Measurements from ENCODE around the gene RELN. TPM values are rescaled to one million over a fixed set of nuclear protein-coding genes. Genes with fewer than 3 reads are reported as not detected.
"Not testable (repeated sequence)": the region's sequence is repeated elsewhere in the genome, so short reads cannot be mapped to it uniquely, and the experiment has no call there.

RELN gene
- total and polyA plus RNA-seq, 2 donors (not counting 1 experiment from before 2014, with no cell fraction given): 0.33 to 31.8 TPM

DNA sequence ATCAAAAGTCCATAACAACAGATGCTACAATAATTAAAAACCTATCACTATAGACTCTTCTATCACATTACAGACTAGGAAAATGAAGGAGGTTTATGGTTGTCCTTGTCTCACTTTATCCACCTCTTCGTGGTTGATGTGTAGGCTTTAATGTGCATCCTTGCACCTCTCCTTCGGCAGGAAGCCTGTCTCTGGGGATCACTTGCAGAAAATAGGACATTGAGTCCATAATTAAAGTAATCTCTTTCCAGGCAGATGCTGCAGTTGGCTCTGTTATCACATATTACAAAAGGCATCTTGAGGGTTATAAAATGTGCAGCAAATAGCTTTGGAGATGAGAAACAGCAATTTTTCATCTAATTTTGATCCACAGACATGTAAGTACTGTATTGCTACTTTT is 168.4 kb downstream of the RELN start:
- no peak for DNase-seq (ENCODE audit: low read depth in 2 of 2)
- H3K4me3 ChIP-seq (replicated peaks in 1 of 4; ENCODE audit: control extremely low read depth in 1 of 4, insufficient read depth in 1 of 4, low read depth in 3 of 4, low read length in 4 of 4): no peak overlapping the region
- no peaks in the 10 kb centered on the region for H3K27me3 ChIP-seq (ENCODE audit: control insufficient read depth, insufficient read depth, low read length)
- no peak overlapping the region for H3K27ac ChIP-seq (ENCODE audit: insufficient read depth, low read length)
- no peaks in the 10 kb centered on the region for H3K36me3 ChIP-seq (ENCODE audit: control insufficient read depth, insufficient read depth, low read length)
- H3K4me2 ChIP-seq (ENCODE audit: extremely low read depth, insufficient read depth, low read length): no peak overlapping the region
- H3K79me2 ChIP-seq (ENCODE audit: control insufficient read depth, insufficient read depth, low read length): no peaks in the 10 kb centered on the region
- no peaks in the 10 kb centered on the region for H3K9me3 ChIP-seq (ENCODE audit: control insufficient read depth, insufficient read depth, low read depth, low read length)
- TF ChIP-seq, protein P1, sequence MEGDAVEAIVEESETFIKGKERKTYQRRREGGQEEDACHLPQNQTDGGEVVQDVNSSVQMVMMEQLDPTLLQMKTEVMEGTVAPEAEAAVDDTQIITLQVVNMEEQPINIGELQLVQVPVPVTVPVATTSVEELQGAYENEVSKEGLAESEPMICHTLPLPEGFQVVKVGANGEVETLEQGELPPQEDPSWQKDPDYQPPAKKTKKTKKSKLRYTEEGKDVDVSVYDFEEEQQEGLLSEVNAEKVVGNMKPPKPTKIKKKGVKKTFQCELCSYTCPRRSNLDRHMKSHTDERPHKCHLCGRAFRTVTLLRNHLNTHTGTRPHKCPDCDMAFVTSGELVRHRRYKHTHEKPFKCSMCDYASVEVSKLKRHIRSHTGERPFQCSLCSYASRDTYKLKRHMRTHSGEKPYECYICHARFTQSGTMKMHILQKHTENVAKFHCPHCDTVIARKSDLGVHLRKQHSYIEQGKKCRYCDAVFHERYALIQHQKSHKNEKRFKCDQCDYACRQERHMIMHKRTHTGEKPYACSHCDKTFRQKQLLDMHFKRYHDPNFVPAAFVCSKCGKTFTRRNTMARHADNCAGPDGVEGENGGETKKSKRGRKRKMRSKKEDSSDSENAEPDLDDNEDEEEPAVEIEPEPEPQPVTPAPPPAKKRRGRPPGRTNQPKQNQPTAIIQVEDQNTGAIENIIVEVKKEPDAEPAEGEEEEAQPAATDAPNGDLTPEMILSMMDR (conservative IDR thresholded peaks at IDR 0.05 in 1 of 2, IDR thresholded peaks at IDR 0.05 in 1 of 2; ENCODE audit: low read depth in 1 of 2, low read length in 2 of 2): no peak
- no peak for TF ChIP-seq EZH2 (IDR thresholded peaks at IDR 0.05; ENCODE audit: low read length, missing control alignments)
- no peaks in the 10 kb centered on the region for H4K20me1 ChIP-seq (ENCODE audit: control insufficient read depth, extremely low read depth, insufficient read depth, low read length)
- H3K9ac ChIP-seq (ENCODE audit: insufficient read depth, low read length): no peak overlapping the region
- no peak overlapping the region for H2AFZ ChIP-seq (ENCODE audit: low read length)
- H3K4me1 ChIP-seq (ENCODE audit: control insufficient read depth, extremely low read depth, insufficient read depth, low read length): no peaks in the 10 kb centered on the region

DNA sequence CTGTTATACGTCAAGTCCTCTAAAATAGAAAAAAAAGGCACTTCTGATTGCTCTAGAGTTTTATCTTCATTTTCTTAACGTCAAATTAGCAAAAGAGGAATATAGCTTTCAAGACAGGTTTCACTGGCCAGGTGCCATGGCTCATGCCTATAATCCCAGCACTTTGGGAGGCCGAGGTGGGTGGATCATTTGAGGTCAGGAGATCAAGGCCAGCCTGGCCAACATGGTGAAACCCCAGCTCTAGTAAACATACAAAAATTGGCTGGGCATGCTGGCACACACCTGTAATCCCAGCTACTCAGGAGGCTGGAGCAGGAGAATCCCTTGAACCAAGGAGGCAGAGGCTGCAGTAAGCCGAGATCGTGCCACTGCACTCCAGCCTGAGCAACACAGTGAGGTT is 173.5 kb downstream of the RELN start:
- H4K20me1 ChIP-seq (ENCODE audit: control insufficient read depth, extremely low read depth, insufficient read depth, low read length); H3K4me2 ChIP-seq (ENCODE audit: extremely low read depth, insufficient read depth, low read length); H3K27ac ChIP-seq (ENCODE audit: insufficient read depth, low read length); H3K27me3 ChIP-seq (ENCODE audit: control insufficient read depth, insufficient read depth, low read length); H3K4me1 ChIP-seq (ENCODE audit: control insufficient read depth, extremely low read depth, insufficient read depth, low read length); H3K79me2 ChIP-seq (ENCODE audit: control insufficient read depth, insufficient read depth, low read length); H2AFZ ChIP-seq (ENCODE audit: low read length); H3K36me3 ChIP-seq (ENCODE audit: control insufficient read depth, insufficient read depth, low read length); H3K9me3 ChIP-seq (ENCODE audit: control insufficient read depth, insufficient read depth, low read depth, low read length); H3K4me3 ChIP-seq (replicated peaks in 1 of 4; ENCODE audit: control extremely low read depth in 1 of 4, insufficient read depth in 1 of 4, low read depth in 3 of 4, low read length in 4 of 4); DNase-seq (ENCODE audit: low read depth in 2 of 2); H3K9ac ChIP-seq (ENCODE audit: insufficient read depth, low read length): not testable (repeated sequence)

DNA sequence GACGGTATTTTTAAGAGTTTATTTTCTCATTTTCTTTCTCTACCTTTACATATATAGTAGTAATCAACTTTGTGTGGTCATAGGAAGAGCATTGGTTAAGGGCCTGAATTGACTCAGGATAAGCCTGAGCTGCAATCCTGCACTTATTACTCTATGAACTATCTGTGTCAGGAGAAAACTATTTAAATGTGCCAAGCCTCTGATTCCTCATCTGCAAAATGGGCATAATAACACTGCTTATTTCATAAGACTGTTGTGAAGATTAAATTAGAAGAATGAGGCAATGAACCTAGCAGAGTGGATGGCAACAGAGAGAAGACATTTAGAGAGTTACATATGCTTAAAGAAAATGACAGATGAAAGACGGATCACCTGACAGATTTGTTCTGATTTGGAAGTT is 175.5 kb downstream of the RELN start:
- Histone ChIP-seq H2AFZ (ENCODE audit: low read length) (no peak overlapping the region), H3K4me2 (ENCODE audit: extremely low read depth, insufficient read depth, low read length) (no peak overlapping the region), H3K79me2 (ENCODE audit: control insufficient read depth, insufficient read depth, low read length) (no peaks in the 10 kb centered on the region), H4K20me1 (ENCODE audit: control insufficient read depth, extremely low read depth, insufficient read depth, low read length) (no peaks in the 10 kb centered on the region), H3K4me3 (replicated peaks in 1 of 4; ENCODE audit: control extremely low read depth in 1 of 4, insufficient read depth in 1 of 4, low read depth in 3 of 4, low read length in 4 of 4) (no peak overlapping the region), H3K9me3 (ENCODE audit: control insufficient read depth, insufficient read depth, low read depth, low read length) (no peaks in the 10 kb centered on the region), H3K9ac (ENCODE audit: insufficient read depth, low read length) (no peak overlapping the region), H3K4me1 (ENCODE audit: control insufficient read depth, extremely low read depth, insufficient read depth, low read length) (no peaks in the 10 kb centered on the region), H3K27me3 (ENCODE audit: control insufficient read depth, insufficient read depth, low read length) (no peaks in the 10 kb centered on the region), H3K36me3 (ENCODE audit: control insufficient read depth, insufficient read depth, low read length) (no peaks in the 10 kb centered on the region), H3K27ac (ENCODE audit: insufficient read depth, low read length) (no peak overlapping the region)
- TF ChIP-seq, protein P1 (conservative IDR thresholded peaks at IDR 0.05 in 1 of 2, IDR thresholded peaks at IDR 0.05 in 1 of 2; ENCODE audit: low read depth in 1 of 2, low read length in 2 of 2): no peak
- TF ChIP-seq EZH2 (IDR thresholded peaks at IDR 0.05; ENCODE audit: low read length, missing control alignments): no peak
- DNase-seq (ENCODE audit: low read depth in 2 of 2): no peak

All from fibroblast of lung (primary cell).